H9 (cell line): ENCODE data around the gene C10orf95. TPM values are rescaled to one million over a fixed set of nuclear protein-coding genes. Genes with fewer than 3 reads are reported as not detected.

Experiments used
- DNase-seq: peaks from one replicate; pipeline ENCODE4 v3.0.0-alpha.2; 2017
- H2AFZ ChIP-seq: one replicate; pipeline ENCODE4 v1.6.1; 2013; ENCODE audit warnings: mild to moderate bottlenecking, low read length, control low read depth, moderate library complexity
- H2AK5ac ChIP-seq: 2 replicates; pipeline ENCODE4 v1.6.1; 2013; ENCODE audit warnings: low read length, control low read depth, mixed read lengths; ENCODE audit not compliant: insufficient read length
- H2BK120ac ChIP-seq: one replicate; pipeline ENCODE4 v1.6.1; 2013; ENCODE audit warnings: low read depth, mild to moderate bottlenecking, low read length, control low read depth, inconsistent platforms; ENCODE audit not compliant: poor library complexity, severe bottlenecking
- H2BK12ac ChIP-seq: 2 replicates; pipeline ENCODE4 v1.6.1; 2013; ENCODE audit warnings: low read length, control low read depth, mixed read lengths, low read depth; ENCODE audit not compliant: insufficient read length
- H2BK15ac ChIP-seq: 2 replicates; pipeline ENCODE4 v1.6.1; 2013; ENCODE audit warnings: low read depth, low read length, control low read depth
- H2BK20ac ChIP-seq: one replicate; pipeline ENCODE4 v1.6.1; 2013; ENCODE audit warnings: low read depth, mild to moderate bottlenecking, low read length, control low read depth, inconsistent platforms; ENCODE audit not compliant: poor library complexity, severe bottlenecking
- H2BK5ac ChIP-seq: 2 replicates; pipeline ENCODE4 v1.6.1; 2013; ENCODE audit warnings: low read length, control low read depth, mixed read lengths; ENCODE audit not compliant: insufficient read length
- H3K14ac ChIP-seq: 2 replicates; pipeline ENCODE4 v1.6.1; 2013; ENCODE audit warnings: low read length, control low read depth; ENCODE audit not compliant: insufficient read depth
- H3K18ac ChIP-seq: 2 replicates; pipeline ENCODE4 v1.6.1; 2013; ENCODE audit warnings: low read depth, mild to moderate bottlenecking, mixed read lengths, low read length, control low read depth; ENCODE audit not compliant: insufficient read length
- H3K23ac ChIP-seq: 2 replicates; pipeline ENCODE4 v1.6.1; 2013; ENCODE audit warnings: low read length, control low read depth, mixed read lengths, low read depth; ENCODE audit not compliant: insufficient read length
- H3K23me2 ChIP-seq: 2 replicates; pipeline ENCODE4 v1.6.1; 2013; ENCODE audit warnings: low read depth, mild to moderate bottlenecking, mixed read lengths, low read length, control low read depth; ENCODE audit not compliant: insufficient read length, poor library complexity, severe bottlenecking
- H3K27ac ChIP-seq: 2 replicates; pipeline ENCODE4 v1.5.1; 2013; ENCODE audit warnings: low read length, control low read depth, mixed read lengths, low read depth; ENCODE audit not compliant: insufficient read length
- H3K27me3 ChIP-seq: 2 replicates; pipeline ENCODE4 v1.6.1; 2013; ENCODE audit warnings: low read length, control low read depth, inconsistent platforms; ENCODE audit not compliant: insufficient read depth
- H3K4ac ChIP-seq: 2 replicates; pipeline ENCODE4 v1.6.1; 2013; ENCODE audit warnings: low read depth, mild to moderate bottlenecking, control low read depth, inconsistent platforms, low read length, moderate library complexity
- H3K4me1 ChIP-seq: 2 replicates; pipeline ENCODE4 v1.6.1; 2013; ENCODE audit warnings: low read length, control low read depth, inconsistent platforms; ENCODE audit not compliant: insufficient read depth
- H3K4me2 ChIP-seq: 2 replicates; pipeline ENCODE4 v1.6.1; 2013; ENCODE audit warnings: low read length, control low read depth, mixed read lengths; ENCODE audit not compliant: insufficient read length, insufficient read depth
- H3K56ac ChIP-seq: 2 replicates; pipeline ENCODE4 v1.6.1; 2013; ENCODE audit warnings: low read depth, mild to moderate bottlenecking, mixed read lengths, low read length, control low read depth; ENCODE audit not compliant: insufficient read length
- H3K79me1 ChIP-seq: 2 replicates; pipeline ENCODE4 v1.6.1; 2013; ENCODE audit warnings: low read depth, mild to moderate bottlenecking, moderate library complexity, low read length, control low read depth, inconsistent platforms; ENCODE audit not compliant: insufficient read depth, poor library complexity, severe bottlenecking
- H3K79me2 ChIP-seq: 2 replicates; pipeline ENCODE4 v1.6.1; 2013; ENCODE audit warnings: low read length, control low read depth, inconsistent platforms; ENCODE audit not compliant: insufficient read depth
- H3K9ac ChIP-seq: 2 replicates; pipeline ENCODE4 v1.6.1; 2013; ENCODE audit warnings: low read length, control low read depth, mixed read lengths; ENCODE audit not compliant: insufficient read length; ENCODE audit errors: extremely low read depth
- H3K9me3 ChIP-seq: one replicate; pipeline ENCODE4 v1.6.1; 2013; ENCODE audit warnings: low read depth, low read length, inconsistent platforms; ENCODE audit not compliant: control insufficient read depth
- H3T11ph ChIP-seq: one replicate; pipeline ENCODE4 v1.6.1; 2013; ENCODE audit warnings: mild to moderate bottlenecking, low read length, control low read depth, inconsistent platforms
- H4K20me1 ChIP-seq: one replicate; pipeline ENCODE4 v1.6.1; 2013; ENCODE audit not compliant: control insufficient read depth, insufficient read length, insufficient read depth
- H4K5ac ChIP-seq: 2 replicates; pipeline ENCODE4 v1.6.1; 2013; ENCODE audit warnings: low read depth, mild to moderate bottlenecking, mixed read lengths, low read length, control low read depth; ENCODE audit not compliant: insufficient read length
- H4K8ac ChIP-seq: replicated peaks from 2 replicates; pipeline ENCODE4 v1.6.1; 2013; ENCODE audit warnings: low read length, control low read depth, mixed read lengths, low read depth; ENCODE audit not compliant: insufficient read length
- H4K91ac ChIP-seq: 2 replicates; pipeline ENCODE4 v1.6.1; 2013; ENCODE audit warnings: low read depth, mild to moderate bottlenecking, moderate library complexity, mixed read lengths, low read length, control low read depth; ENCODE audit not compliant: insufficient read length
- H3K27ac Mint-ChIP-seq, 3 experiments: 2 replicates in 2 of 3; 3 replicates in 1 of 3; pipeline ENCODE4 v1.8.0; 2020 to 2021; ENCODE audit warnings: mixed read lengths in 3 of 3, mild to moderate bottlenecking in 1 of 3, moderate library complexity in 1 of 3
- H3K27me3 Mint-ChIP-seq: 2 replicates; pipeline ENCODE4 v1.8.0; 2021; ENCODE audit warnings: low read depth, mild to moderate bottlenecking, moderate library complexity, mixed read lengths
- H3K36me3 Mint-ChIP-seq, 3 experiments: 2 replicates in 2 of 3; 3 replicates in 1 of 3; pipeline ENCODE4 v1.8.0; 2020 to 2021; ENCODE audit warnings: low read depth in 3 of 3, mixed read lengths in 3 of 3; ENCODE audit not compliant: insufficient read depth in 1 of 3
- H3K4me1 Mint-ChIP-seq, 2 experiments: 2 replicates each; pipeline ENCODE4 v1.8.0; 2020; ENCODE audit warnings: mixed read lengths in 2 of 2
- H3K4me3 Mint-ChIP-seq, 2 experiments: 2 replicates in 1 of 2; 3 replicates in 1 of 2; pipeline ENCODE4 v1.8.0; 2020 to 2021; ENCODE audit warnings: mild to moderate bottlenecking in 2 of 2, mixed read lengths in 2 of 2, moderate library complexity in 1 of 2
- H3K9me3 Mint-ChIP-seq, 2 experiments: 2 replicates in 1 of 2; 3 replicates in 1 of 2; pipeline ENCODE4 v1.8.0; 2020; ENCODE audit warnings: mild to moderate bottlenecking in 2 of 2, mixed read lengths in 2 of 2, moderate library complexity in 1 of 2
- CTCF ChIP-seq: fragments of 200-600 bp; sonication (generic); conservative IDR thresholded peaks from 3 replicates; pipeline ENCODE4 v1.8.0; 2021; ENCODE audit warnings: antibody characterized with exemption, mild to moderate bottlenecking
- WGBS: extraction: QIAGEN DNeasy Blood & Tissue Kit; methylation state at CpG from one replicate; pipeline ENCODE4 v1.1.7; 2013; ENCODE audit warnings: missing lambda C conversion rate, low lambda C conversion rate, mixed read lengths; ENCODE audit not compliant: insufficient read length; ENCODE audit errors: extremely low coverage; 5-methylcytosine and 5-hydroxymethylcytosine counted together
- total RNA-seq: library from RNA; stranded (reverse); gene quantifications from 2 replicates; pipeline ENCODE4 v1.2.1, GENCODE V29; 2021

C10orf95 gene
- total RNA-seq, 1 experiment from 2014 or later = not detected

DNA sequence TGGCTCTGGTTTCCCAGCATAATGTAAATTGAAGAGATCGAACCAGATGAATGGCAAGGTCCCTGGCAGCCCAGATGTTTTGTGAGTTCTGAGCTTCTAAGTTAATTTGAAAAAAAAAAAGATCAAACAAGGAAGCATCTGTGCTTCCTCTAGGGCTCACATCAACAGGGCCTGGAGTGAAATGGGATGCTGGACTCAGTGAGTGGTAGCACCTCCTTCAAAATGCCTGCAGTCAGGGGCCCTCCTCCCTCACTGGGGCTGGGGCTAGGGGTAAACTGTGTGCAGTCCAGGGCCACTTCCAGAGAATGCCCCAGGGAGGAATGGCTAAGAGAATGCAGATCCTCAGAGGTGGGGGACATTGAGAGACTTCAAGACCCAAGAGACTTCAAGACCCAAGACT lies 13.0 kb downstream of the C10orf95 start:
- H3K9me3 Mint-ChIP-seq = no peaks in the 10 kb centered on the region
- Histone ChIP-seq H3K4me2 (no peak overlapping the region), H2BK120ac (no peak overlapping the region), H3K9me3 (no peaks in the 10 kb centered on the region), H2BK5ac (no peak overlapping the region), H2AFZ (no peak overlapping the region), H2BK12ac (no peak overlapping the region), H4K5ac (no peak overlapping the region), H3K9ac (no peak overlapping the region), H3K23ac (no peak overlapping the region), H4K8ac (no peak overlapping the region), H3T11ph (no peak overlapping the region), H3K27me3 (peaks cover 26% of the 10 kb centered on the region; the same call in 1 of the 2 replicates), H2AK5ac (no peak overlapping the region), H4K91ac (no peak overlapping the region), H3K27ac (no peak overlapping the region), H3K79me2 (no peaks in the 10 kb centered on the region), H3K4me1 (peaks cover 5% of the 10 kb centered on the region; the same call in 1 of the 2 replicates), H3K18ac (no peak overlapping the region), H3K79me1 (no peaks in the 10 kb centered on the region), H3K4ac (no peak overlapping the region), H3K23me2 (no peaks in the 10 kb centered on the region), H3K56ac (no peak overlapping the region), H2BK15ac (no peak overlapping the region), H4K20me1 (no peaks in the 10 kb centered on the region), H2BK20ac (no peak overlapping the region), H3K14ac (no peak overlapping the region)
- H3K4me1 Mint-ChIP-seq = peaks cover 10 to 26% of the 10 kb centered on the region in 2 experiments
- H3K4me3 Mint-ChIP-seq = no peak overlapping the region
- H3K36me3 Mint-ChIP-seq = no peaks in the 10 kb centered on the region
- TF ChIP-seq CTCF = no peak
- no peak overlapping the region for H3K27ac Mint-ChIP-seq
- no CpG with 5 or more reads among the region's 1 CpG for WGBS
- H3K27me3 Mint-ChIP-seq = peaks cover 74% of the 10 kb centered on the region
- DNase-seq = no peak
